Suprapubic skin (tissue), 4 donors: ENCODE data around the gene GFOD2. TPM values are rescaled to one million over a fixed set of nuclear protein-coding genes. Genes with fewer than 3 reads are reported as not detected.

ENCODE experiments used
- DNase-seq, 2 donors: peaks; one replicate each; pipeline ENCODE4 v3.0.0-alpha.2; 2019; ENCODE audit warnings: low spot score in 2 of 2
- H3K27ac ChIP-seq: fragments of 200-600 bp; sonication (generic); one replicate; pipeline ENCODE4 v1.5.1; 2019
- H3K27me3 ChIP-seq: fragments of 200-600 bp; sonication (generic); one replicate; pipeline ENCODE4 v1.5.1; 2019
- H3K36me3 ChIP-seq: fragments of 200-600 bp; sonication (generic); one replicate; pipeline ENCODE4 v1.5.1; 2019
- H3K4me1 ChIP-seq: fragments of 200-600 bp; sonication (generic); one replicate; pipeline ENCODE4 v1.5.1; 2019
- H3K4me3 ChIP-seq: fragments of 200-600 bp; sonication (generic); one replicate; pipeline ENCODE4 v1.5.1; 2019; ENCODE audit warnings: mild to moderate bottlenecking
- H3K9me3 ChIP-seq: fragments of 200-600 bp; sonication (generic); one replicate; pipeline ENCODE4 v1.5.1; 2019
- EP300 ChIP-seq: sonication (generic); formaldehyde crosslinking; IDR thresholded peaks from one replicate; pipeline ENCODE4 v1.6.1; 2017; ENCODE audit warnings: antibody characterized with exemption
- POLR2A ChIP-seq, 2 donors: fragments of 450-650 bp; IDR thresholded peaks; one replicate each; pipeline ENCODE4 v1.6.1; 2017; ENCODE audit warnings: antibody characterized with exemption in 2 of 2, mild to moderate bottlenecking in 2 of 2, moderate library complexity in 2 of 2
- POLR2AphosphoS5 ChIP-seq, 3 donors: sonication (generic); formaldehyde crosslinking; IDR thresholded peaks; one replicate each; pipeline ENCODE4 v1.6.1; 2017; ENCODE audit warnings: antibody characterized with exemption in 3 of 3
- WGBS: methylation state at CpG from one replicate; pipeline ENCODE4 v1.1.5; 2018; 5-methylcytosine and 5-hydroxymethylcytosine counted together
- total RNA-seq, 4 donors: library from RNA; depleted of rRNA; stranded (reverse); fragments of >200 nt; gene quantifications; one replicate each; pipeline ENCODE4 v1.1.0, GENCODE V29; 2016
- TF ChIP-seq, protein P1 (sequence below), 2 donors: fragments of 200-600 bp in 1 of 2; fragments of 450-650 bp in 1 of 2; sonication (generic) in 1 of 2; IDR thresholded peaks; one replicate each; pipeline ENCODE4 v1.5.1; 2016 to 2019; ENCODE audit warnings: antibody characterized with exemption in 2 of 2, mild to moderate bottlenecking in 1 of 2, moderate library complexity in 1 of 2

Gene GFOD2
- total RNA-seq, 4 donors from 2014 or later = 18.3 to 31.1 (median 25.9) TPM

DNA sequence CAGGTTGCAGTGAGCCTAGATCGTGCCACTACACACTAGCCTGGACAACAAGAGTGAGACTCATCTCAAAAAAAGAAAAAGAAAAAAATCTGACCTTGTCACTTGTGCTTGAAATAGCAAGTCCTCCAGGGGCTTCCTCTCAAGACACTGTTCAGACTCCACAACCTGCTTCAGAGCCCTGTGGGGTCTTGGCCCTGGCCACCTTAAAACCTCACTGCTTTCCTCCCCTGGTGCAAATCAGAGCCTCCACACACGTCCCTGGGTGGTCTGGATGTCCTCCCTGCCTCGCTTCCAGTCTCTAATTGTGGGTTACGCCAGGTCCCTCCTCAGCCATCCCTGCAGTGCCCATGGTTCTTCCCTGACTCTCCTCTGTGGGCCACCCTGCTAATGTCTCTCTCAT, 63.8 kb downstream of the GFOD2 start:
- WGBS = 65% methylated on average over 4 of the region's 4 CpGs
- peaks cover 31% of the 10 kb centered on the region for H3K4me1 ChIP-seq
- no peak for TF ChIP-seq EP300
- TF ChIP-seq, protein P1, sequence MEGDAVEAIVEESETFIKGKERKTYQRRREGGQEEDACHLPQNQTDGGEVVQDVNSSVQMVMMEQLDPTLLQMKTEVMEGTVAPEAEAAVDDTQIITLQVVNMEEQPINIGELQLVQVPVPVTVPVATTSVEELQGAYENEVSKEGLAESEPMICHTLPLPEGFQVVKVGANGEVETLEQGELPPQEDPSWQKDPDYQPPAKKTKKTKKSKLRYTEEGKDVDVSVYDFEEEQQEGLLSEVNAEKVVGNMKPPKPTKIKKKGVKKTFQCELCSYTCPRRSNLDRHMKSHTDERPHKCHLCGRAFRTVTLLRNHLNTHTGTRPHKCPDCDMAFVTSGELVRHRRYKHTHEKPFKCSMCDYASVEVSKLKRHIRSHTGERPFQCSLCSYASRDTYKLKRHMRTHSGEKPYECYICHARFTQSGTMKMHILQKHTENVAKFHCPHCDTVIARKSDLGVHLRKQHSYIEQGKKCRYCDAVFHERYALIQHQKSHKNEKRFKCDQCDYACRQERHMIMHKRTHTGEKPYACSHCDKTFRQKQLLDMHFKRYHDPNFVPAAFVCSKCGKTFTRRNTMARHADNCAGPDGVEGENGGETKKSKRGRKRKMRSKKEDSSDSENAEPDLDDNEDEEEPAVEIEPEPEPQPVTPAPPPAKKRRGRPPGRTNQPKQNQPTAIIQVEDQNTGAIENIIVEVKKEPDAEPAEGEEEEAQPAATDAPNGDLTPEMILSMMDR (IDR thresholded peaks at IDR 0.05) = no peak
- H3K27me3 ChIP-seq = peaks cover 44% of the 10 kb centered on the region
- H3K9me3 ChIP-seq = no peaks in the 10 kb centered on the region
- H3K36me3 ChIP-seq = peaks cover 18% of the 10 kb centered on the region
- no peak overlapping the region for H3K27ac ChIP-seq
- no peak for DNase-seq
- H3K4me3 ChIP-seq = no peak overlapping the region

DNA sequence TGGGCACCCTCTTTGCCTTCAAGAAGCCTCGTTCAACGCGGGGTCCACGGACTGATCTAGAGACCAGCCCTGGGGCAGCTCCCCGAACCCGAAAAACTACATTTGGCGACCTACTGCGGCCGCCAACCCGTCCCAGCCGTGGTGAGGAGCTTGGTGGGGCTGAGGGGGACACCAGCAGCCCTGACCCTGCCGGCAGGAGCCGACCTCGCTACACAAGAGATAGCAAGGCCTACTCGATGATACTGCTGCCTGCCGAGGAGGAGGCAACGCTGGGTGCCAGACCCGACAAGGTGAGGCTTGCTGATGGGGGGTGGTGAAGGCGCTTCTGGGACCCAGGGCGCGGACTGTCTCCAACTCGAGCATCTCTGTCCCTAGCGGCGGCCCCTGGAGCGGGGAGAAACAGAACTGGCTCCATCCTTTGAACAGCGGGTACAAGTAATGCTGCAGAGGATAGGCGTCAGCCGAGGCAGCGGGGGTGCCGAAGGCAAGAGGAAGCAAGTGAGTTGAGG, 64.7 kb downstream of the GFOD2 start:
- H3K36me3 ChIP-seq = peaks cover 18% of the 10 kb centered on the region
- H3K9me3 ChIP-seq = no peaks in the 10 kb centered on the region
- DNase-seq = peak in 1 of 2 donors; percentile 66
- TF ChIP-seq EP300 (no peak), POLR2A (IDR thresholded peaks at IDR 0.05) (no peak), POLR2AphosphoS5 (IDR thresholded peaks at IDR 0.05) (no peak)
- TF ChIP-seq, protein P1 (IDR thresholded peaks at IDR 0.05) = no peak
- no peak overlapping the region for H3K27ac ChIP-seq
- WGBS = 56% methylated on average over 22 of the region's 30 CpGs
- H3K4me1 ChIP-seq = peaks cover 30% of the 10 kb centered on the region
- no peak overlapping the region for H3K4me3 ChIP-seq
- H3K27me3 ChIP-seq = peaks cover 53% of the 10 kb centered on the region

DNA sequence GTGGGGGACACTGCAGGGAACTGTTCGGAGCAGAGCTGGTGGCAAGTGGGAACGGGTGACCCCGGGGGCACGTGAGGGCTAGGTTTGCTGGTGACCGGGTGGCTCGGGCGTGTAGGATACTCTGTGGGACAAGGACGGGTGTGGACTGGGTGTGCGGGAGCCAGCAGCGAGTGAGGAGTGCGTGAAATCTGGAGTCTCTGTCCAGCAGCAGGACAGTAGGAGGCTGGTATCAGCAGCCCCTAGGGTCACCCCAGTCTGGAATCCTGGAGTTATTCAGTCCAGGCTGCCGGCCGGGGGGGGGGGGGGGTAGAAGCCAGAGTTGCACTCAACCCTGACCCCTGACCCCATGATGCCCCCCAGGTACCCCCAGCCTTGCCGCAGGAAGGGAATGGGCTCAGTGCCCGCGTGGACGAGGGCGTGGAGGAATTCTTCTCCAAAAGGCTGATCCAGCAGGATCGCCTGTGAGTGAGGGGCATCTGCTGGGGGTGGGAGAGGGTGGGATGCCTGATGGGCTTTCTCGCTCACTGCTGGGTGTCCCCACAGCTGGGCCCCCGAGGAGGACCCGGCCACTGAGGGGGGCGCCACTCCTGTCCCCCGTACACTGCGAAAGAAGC, 65.2 kb downstream of the GFOD2 start:
- H3K27me3 ChIP-seq = peaks cover 59% of the 10 kb centered on the region
- H3K36me3 ChIP-seq = peaks cover 18% of the 10 kb centered on the region
- H3K4me1 ChIP-seq = peaks cover 30% of the 10 kb centered on the region
- no peak overlapping the region for H3K27ac ChIP-seq
- 3% methylated on average over 6 of the region's 25 CpGs for WGBS
- H3K4me3 ChIP-seq = peak overlapping the region; percentile 43
- no peaks in the 10 kb centered on the region for H3K9me3 ChIP-seq
- peak in 1 of 2 donors; percentile 66 for DNase-seq
- TF ChIP-seq, protein P1 (IDR thresholded peaks at IDR 0.05) = no peak
- TF ChIP-seq POLR2A (IDR thresholded peaks at IDR 0.05) = no peak

DNA sequence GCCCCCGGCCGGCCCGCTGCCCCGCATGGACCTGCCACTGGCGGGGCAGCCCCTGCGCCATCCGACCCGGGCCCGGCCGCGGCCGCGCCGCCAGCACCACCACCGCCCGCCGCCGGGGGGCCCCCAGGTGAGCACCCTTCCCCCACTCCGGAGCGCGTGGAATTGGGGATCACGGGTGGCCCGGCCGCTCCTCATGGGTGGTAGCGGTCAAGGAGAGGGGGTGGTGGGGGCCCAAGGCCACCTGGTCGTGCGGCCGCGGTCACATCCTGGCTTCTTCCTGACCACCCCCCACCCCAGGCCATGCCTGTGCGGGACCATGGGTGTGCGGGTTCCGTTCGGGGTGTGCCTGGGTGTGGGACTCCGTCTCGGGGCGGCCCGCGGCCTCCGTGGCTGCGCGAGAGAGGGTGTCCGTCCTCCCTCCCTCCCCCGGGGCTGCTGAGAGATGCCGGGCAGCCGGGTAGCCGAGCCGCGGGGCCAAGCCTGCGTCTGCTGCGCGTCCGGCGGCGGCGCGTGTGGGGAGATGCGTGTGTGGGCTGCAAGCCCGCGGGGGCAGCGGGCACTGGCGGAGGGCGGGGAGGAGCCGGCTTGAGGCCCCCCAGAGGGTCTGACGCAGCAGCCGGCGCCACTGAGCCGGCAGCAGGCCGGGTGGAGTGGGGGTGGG, 65.9 kb downstream of the GFOD2 start:
- Histone ChIP-seq H3K4me1 (peaks cover 33% of the 10 kb centered on the region), H3K27me3 (peaks cover 65% of the 10 kb centered on the region), H3K36me3 (peaks cover 16% of the 10 kb centered on the region), H3K27ac (no peak overlapping the region), H3K9me3 (no peaks in the 10 kb centered on the region), H3K4me3 (peak overlapping the region; percentile 43)
- TF ChIP-seq POLR2AphosphoS5 (IDR thresholded peaks at IDR 0.05) = no peak
- TF ChIP-seq, protein P1 (IDR thresholded peaks at IDR 0.05) = no peak
- no peak for TF ChIP-seq POLR2A (IDR thresholded peaks at IDR 0.05)
- TF ChIP-seq EP300 = no peak
- WGBS = 19% methylated on average over 21 of the region's 68 CpGs
- DNase-seq = peak in 1 of 2 donors; percentile 58

DNA sequence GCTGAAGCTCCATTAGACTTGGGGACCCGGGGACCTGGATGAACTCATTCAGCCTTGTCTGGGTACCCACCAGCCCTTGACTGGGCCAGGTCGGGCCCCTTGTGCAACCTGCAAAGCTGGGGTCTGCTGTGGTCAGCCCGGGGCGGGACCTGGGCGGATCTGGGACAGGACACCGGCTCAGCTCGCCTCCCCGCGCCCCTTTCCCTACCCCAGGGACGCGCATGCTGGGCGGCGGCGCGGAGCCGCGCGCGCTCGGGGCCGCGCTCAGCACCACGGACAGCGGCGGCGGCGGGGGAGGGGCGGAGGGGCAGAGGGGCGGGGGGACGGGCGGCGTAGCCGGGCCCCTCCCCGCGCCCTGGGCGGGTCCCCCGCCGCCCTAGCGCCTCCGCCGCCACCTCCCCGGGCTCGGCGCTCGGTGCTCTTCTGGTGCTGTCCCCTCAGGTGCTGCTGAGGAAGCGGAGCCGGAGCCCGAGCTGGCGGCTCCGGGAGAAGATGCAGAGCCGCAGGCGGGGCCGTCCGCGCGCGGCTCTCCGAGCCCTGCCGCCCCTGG, 66.5 kb downstream of the GFOD2 start:
- H3K27me3 ChIP-seq = peaks cover 72% of the 10 kb centered on the region
- peak overlapping the region; percentile 43 for H3K4me3 ChIP-seq
- peak in 1 of 2 donors; percentile 68 for DNase-seq
- no peak overlapping the region for H3K27ac ChIP-seq
- H3K36me3 ChIP-seq = peaks cover 10% of the 10 kb centered on the region
- peaks cover 35% of the 10 kb centered on the region for H3K4me1 ChIP-seq
- no peaks in the 10 kb centered on the region for H3K9me3 ChIP-seq
- TF ChIP-seq POLR2A (IDR thresholded peaks at IDR 0.05) = no peak
- TF ChIP-seq, protein P1 (IDR thresholded peaks at IDR 0.05) = no peak
- TF ChIP-seq POLR2AphosphoS5 (IDR thresholded peaks at IDR 0.05) = no peak
- TF ChIP-seq EP300 = no peak
- WGBS = 0% methylated on average over 9 of the region's 59 CpGs
